NCI-H748 (cell line): Measurements from ENCODE around the gene MYO18B.
A peak's percentile ranks its signal among the peaks of the same experiment; 100 is the strongest.

ENCODE experiments used
- DNase-seq: peaks from one replicate; lab custom pipeline; 2025; ENCODE audit not compliant: unreplicated experiment; lab: John Stamatoyannopoulos, UW

Gene MYO18B

GRCh38 chr22:25712661-25713400, 29.2 kb upstream of the MYO18B start:
- DNase-seq, result no peak

- DNase-seq, result no peak
Observed at GRCh38 chr22:25714070-25714469, 27.9 kb upstream of the MYO18B start.

DNA sequence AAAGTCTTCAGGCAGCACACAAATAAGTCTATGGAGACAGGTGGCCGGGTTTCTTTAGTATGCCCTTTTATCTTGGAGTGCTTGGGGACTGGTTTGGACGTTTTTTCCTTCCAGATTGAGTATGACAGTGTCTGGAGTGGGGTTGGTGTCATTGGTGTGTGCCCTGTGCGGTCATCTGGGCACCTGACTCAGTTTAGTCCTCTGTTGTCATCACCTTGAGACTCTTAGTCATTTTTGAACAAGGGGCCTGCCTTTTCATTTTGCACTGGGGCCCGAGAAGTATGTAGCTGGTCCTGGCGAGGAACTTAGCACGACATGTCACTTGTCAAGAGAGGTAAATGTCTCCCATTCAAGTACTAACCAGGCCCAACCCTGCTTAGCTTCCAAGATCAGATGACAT, 27.2 kb upstream of the MYO18B start:
- no peak for DNase-seq

DNA sequence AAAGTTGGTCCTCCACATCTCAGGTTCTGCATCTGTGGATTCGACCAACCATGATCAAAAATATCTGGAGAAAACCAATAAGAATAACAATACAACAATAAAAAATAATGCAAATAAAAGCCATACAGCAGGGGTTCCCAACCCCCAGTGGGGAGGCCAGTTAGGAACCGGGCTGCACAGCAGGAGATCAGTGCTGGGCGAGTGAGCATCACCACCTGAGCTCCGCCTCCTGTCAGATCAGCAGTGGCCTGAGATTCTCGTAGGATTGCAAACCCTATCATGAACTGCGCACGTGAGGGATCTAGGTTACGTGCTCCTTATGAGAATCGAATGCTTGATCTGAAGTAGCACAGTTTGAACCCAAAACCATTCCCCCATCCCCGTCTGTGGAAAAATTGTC, 25.4 kb upstream of the MYO18B start:
- DNase-seq, result no peak

DNA sequence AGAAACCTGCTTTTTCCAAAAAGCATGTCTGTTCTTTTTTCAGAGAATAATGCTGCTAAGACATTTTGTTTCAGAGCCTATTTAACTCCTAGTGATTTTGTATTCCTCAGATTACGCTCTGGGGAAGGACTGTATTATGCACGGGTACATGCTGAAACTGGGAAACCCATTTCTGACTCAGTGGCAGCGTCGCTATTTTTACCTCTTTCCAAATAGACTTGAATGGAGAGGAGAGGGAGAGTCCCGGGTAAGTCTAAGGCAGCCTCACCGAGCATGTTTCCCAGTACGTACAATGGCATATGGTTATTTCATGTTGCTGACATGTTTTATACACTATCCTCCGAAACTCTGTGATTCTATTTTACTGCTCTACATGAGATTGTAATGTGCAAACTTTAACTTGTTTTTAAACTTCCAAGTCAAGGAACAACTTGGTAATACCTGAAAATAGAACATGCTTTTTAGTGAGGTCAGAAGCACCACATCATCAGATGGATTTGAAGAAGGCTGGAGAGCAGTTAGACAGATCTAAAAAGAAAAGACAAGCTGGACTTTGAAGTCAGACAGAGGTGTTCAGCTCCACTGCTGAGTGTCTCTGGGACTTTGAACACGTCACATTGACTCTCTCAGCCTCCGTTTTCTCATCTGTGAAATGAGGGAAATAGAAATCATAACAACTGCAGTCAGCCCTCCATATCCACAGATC, 23.7 kb upstream of the MYO18B start:
- no peak for DNase-seq

GRCh38 chr22:25722223-25722622, 19.8 kb upstream of the MYO18B start:
- DNase-seq, result no peak

GRCh38 chr22:25722626-25723025, 19.4 kb upstream of the MYO18B start:
- no peak for DNase-seq

DNA sequence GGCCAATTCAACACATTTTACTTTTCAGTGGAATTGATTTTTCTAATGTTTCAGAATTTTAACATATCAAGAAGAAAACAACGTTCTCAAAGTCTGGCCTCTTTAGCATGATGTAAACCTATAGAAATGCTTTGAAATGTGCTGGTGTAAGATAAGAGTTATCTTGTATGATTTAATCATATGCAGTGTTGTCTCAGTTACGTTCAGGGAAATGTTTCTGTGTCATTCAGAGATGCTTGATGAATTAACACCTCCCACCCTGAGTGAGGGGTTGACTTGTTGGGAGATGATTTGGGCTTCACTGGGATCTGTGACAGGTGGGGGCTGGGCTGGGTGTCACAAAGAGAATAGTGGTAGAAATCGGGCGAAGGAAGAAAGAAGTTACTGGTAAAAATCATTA, 15.7 kb upstream of the MYO18B start:
- DNase-seq, result no peak

DNA sequence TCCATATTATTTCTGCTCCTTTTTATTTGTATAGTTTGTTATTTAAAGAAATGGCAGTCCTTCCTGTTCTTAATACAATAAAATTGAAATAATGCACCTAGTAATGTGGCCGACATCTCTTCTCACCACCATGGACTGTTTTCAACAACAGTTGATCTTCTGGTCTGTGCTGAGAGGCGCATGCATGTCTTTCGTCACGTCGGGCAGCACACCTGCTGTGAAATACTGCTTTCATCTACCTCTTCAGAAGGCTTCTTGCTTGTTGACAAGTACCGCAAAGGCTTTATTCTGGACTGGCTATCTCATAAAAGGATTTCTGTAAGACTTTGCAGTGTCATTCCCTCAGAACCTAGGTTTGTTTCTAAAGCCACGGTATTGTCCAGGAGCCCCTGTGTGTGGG, 13.9 kb upstream of the MYO18B start:
- DNase-seq, result peak; percentile 2

DNA sequence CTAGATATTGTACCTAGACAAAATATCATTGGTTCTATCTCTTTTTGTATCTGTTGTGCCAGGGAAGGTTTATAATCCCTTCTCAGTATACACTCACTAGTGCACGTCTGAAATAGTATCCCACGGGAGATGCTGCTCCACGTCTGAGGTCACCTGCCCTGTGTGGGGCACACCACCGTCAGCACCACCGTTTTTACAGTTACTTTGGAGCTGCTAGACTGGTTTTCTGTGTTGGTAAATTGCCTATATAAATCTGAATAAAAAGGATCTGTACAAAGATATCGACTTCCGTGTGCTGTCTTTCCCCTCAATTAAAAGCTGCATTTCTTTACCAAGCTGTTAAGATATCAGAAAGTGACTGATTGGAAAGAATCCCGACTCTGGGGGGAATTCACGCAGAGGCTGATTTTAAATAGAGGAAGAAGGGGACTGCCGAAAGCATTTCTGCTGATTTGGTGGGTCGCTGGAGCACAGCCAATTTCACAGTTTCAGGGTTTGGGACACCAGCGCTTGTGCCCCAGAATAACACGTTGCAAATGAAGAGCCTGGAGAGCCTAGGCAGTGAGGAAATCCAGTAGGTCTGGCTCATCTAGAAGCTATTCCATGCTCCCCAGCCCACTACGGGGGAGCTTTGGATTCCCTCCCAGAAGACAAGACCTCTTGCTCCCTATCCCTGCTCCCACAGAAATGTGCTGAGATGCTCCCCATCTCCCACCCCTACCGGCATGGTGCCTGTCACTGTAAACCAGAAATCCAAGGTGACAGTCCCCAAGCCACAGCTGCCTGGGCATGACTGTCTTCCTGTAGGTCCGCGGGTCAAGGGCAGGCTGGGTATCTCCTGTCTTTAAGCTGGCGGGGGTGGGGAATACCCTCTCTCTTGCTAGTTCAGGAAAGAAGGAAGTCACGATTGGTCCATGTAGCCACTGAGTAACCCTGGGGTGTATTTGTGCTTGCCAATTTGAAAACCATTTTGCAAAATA, 12.7 kb upstream of the MYO18B start:
- DNase-seq, result no peak

- no peak for DNase-seq
Observed at GRCh38 chr22:25735650-25736049, 6.3 kb upstream of the MYO18B start.

DNA sequence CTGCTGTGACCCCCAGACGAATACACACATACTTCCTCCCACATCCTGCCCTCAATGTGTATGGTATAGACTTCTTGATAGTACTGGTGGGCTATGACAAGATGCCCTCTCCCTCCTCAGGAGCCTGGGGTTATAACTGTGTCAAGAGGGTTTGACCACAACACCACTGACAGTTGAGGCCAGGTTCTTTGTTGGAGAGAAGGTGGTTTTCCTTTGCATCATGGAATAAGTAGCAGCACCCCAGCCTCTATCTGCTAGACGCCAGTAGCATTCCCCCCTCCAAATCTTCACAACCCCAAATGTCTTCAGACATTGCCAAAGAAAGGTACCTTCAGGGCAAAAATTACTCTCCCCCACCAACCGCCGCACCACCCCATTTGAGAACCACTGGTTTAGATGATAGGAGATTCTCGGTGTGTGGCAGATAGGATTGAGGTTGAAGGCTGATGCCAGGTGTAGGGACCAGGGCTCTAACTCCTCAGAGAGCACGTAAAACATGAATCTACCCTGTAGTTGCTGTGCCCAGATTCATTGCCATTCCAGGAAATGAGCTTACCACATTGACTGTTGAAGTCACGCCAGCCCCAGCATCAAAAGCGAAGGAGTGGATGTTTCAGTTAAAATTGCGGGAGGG, 5.5 kb upstream of the MYO18B start:
- no peak for DNase-seq

DNA sequence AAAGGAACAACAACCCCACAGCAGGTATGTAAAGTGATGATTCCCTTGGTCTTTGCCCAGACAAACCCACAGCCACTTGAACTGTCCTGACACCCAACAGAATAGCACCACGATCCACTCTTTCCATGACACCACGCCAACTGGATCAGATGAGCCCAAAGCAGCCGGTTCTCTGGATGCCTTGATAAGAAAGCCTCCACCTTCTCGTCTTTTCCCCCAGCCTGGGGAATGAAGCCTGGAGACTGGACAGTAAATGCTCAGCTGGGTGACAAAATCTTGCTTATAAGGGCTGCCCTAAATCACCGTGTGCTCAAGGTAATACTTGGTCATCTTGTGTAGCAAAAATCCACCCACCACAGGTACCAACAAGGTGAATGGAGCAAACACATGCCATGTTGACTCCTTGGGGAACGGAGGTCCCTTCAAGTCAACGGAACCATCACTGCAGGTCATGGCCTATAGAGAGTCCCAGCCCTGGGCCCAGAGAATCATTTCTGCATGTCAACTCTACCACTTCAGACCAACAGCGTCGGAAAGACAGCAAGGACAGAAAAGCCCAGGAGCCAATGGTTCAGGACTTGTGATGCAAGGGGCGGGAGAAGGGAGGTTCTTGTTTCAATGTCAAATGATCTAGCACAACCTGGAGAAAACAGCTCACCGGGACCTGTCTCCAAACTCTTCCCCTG, 2.2 kb upstream of the MYO18B start:
- no peak for DNase-seq

GRCh38 chr22:25742918-25743708, 1.1 kb downstream of the MYO18B start:
- no peak for DNase-seq

DNA sequence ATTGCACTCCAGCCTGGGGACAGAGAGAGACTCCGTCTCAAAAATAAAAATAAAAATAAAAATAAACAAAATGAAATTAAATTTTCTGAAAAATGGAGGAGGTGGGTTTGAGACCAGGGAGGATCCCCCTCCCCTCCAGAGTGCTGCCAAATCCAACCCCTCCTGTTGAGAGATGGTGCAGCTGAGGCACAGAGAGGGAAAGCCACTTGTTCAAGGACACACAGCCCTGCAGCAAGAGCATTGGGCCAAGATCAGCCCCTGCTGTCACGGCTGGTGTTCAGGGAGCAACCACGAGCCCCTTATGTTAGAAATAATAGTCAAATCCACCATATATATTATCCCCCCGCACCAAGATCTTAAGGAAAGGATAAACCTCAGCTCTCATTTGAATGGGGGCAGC, 2.7 kb downstream of the MYO18B start:
- DNase-seq, result no peak

DNA sequence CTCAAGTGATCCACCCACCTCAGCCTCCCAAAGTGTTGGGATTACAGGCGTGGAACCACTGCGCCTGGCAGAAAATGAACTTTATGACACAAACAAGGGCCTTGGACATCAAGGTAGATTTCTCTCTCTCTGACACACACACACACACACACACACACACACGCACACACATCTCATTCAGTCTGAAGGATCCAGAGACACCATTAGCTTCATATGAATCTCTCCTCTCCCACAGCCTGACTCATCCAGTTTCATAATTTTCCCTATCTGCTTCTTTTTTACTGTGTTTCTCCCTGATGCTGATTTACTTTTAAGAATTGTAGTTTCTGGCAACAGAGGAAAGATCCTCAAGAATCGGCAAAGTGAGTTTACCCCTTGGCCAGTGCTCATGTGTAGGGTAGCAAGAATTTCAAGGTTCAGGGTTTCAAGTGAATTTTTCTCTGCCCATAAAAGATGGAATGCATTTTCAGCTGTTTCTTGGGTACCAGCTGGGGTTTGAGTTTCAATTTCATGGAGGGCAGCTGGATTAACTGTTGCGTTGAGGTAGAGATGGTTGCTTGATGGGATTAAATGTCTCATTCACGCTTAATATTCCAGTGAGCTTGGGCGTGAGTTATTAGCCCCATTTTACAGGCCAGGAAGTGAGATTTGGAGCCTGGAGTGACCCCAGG, 3.5 kb downstream of the MYO18B start:
- no peak for DNase-seq

DNA sequence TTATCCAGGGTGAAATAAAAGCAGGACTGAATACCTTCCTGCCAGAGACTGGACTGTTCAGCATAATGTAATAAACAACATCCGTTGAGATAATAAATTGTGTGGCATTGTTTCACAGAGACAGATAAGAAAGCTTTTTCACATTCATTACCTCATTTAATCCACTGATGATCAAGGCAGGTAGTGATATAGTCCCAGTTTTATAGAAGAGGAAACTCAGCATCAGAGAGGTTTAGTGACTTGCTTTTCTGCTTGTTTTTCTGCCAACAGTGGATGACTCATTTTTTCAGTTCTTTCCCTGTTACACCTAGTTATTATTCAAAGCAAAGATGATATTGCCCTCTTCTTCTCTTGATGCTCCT, 4.0 kb downstream of the MYO18B start:
- no peak for DNase-seq

DNA sequence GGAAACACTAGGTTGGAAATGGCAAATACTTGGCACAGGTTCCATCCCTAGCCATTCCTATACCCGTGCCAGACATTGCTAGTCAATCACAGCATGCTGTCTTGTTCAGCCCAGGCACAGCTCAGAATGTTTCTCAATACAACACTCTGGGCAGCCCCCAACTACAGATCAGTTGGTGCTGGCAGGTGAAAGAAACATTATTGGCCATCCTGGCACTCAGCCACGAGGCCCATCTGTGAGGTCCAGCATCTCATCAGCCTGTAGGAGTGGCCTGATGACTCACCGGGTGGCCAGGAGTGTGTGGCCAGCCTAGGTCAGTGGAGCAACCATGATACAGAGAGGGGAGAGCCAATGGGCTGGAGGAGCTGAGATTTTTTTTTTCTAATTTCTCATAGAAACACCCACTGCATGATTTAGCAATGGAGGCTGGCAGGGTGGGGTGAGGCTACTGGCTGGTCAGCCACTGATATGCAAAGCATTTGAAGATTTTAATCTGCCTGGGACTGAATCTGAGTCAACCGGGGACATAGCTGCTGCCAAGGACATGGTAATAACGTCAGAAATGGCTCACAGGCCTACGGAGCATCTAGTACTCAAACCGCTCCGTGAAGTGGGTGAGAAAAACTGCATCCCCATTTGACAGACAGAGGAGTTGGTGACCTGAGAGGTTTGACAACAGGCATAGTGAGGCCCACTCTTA, 5.4 kb downstream of the MYO18B start:
- peak; percentile 32 for DNase-seq

DNA sequence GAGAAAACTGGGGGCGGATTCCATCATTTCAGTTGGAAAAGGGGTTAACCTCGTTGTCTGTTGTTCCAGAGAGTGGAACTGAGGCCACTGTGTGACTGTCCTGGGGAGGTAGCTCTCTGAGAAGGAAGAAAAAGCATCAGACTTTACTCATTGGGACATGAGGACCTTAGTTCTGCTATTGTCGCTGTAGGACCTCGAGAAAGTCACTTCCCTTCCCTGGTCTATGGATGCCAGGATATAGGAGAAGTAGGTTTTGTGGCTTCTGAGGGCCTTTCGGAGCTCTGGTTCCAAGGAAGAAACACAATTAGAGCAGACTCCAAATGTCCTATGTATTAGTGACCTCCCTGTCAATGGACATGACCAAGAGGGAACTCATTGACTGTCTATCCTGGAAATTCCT, 6.2 kb downstream of the MYO18B start:
- no peak for DNase-seq
